Hematopoietic multipotent progenitor cell treated with erythropoietin and hydrocortisone succinate and interleukin-3 and kit ligand, for 6 days (in vitro differentiated cells): ENCODE measurements around the gene GPR65.

Source experiments
- DNase-seq: peaks from one replicate; pipeline ENCODE4 v3.0.0-alpha.2; 2015

Gene GPR65

GRCh38 chr14:88005050-88005481, at the start of gene GPR65:
GPR65 (plus strand) TSS chr14:88005135; CDS start chr14:88010848, 5,713 bp downstream.
- DNase-seq = peak; percentile 76

GRCh38 chr14:87955501-87955900, 49.4 kb upstream of the GPR65 start:
- no peak for DNase-seq

GRCh38 chr14:87960013-87960787, 44.7 kb upstream of the GPR65 start:
- no peak for DNase-seq

GRCh38 chr14:87961246-87961645, 43.7 kb upstream of the GPR65 start:
- DNase-seq = no peak

GRCh38 chr14:87966816-87967215, 38.1 kb upstream of the GPR65 start:
- no peak for DNase-seq

GRCh38 chr14:87967496-87967895, 37.4 kb upstream of the GPR65 start:
- no peak for DNase-seq

GRCh38 chr14:87971010-87971409, 33.9 kb upstream of the GPR65 start:
- DNase-seq = no peak

- no peak for DNase-seq
Observed at GRCh38 chr14:87975636-87976035, 29.3 kb upstream of the GPR65 start.

GRCh38 chr14:87979689-87980088, 25.2 kb upstream of the GPR65 start:
- DNase-seq = no peak

- no peak for DNase-seq
Observed at GRCh38 chr14:87989221-87989955, 15.5 kb upstream of the GPR65 start.

GRCh38 chr14:87989956-87990299, 15.0 kb upstream of the GPR65 start:
- no peak for DNase-seq

- no peak for DNase-seq
Observed at GRCh38 chr14:87990682-87991081, 14.3 kb upstream of the GPR65 start.

- peak; percentile 73 for DNase-seq
Observed at GRCh38 chr14:87992346-87992717, 12.6 kb upstream of the GPR65 start.

- DNase-seq = peak; percentile 97
Observed at GRCh38 chr14:87992718-87993628, 12.0 kb upstream of the GPR65 start, which contains the start of gene GALC. GALC (minus strand) TSS chr14:87993182; CDS start chr14:87993164, 18 bp downstream.

- DNase-seq = peak; percentile 75
Observed at GRCh38 chr14:87994974-87995373, 10.0 kb upstream of the GPR65 start.

- peak; percentile 89 for DNase-seq
Observed at GRCh38 chr14:87995500-87996290, 9.2 kb upstream of the GPR65 start.

- no peak for DNase-seq
Observed at GRCh38 chr14:87996291-87996592, 8.7 kb upstream of the GPR65 start.

- no peak for DNase-seq
Observed at GRCh38 chr14:87998482-87998881, 6.5 kb upstream of the GPR65 start.

- DNase-seq = peak; percentile 62
Observed at GRCh38 chr14:87999277-87999676, 5.7 kb upstream of the GPR65 start.

GRCh38 chr14:88002421-88003075, 2.4 kb upstream of the GPR65 start:
- DNase-seq = peak; percentile 72

- DNase-seq = peak; percentile 68
Observed at GRCh38 chr14:88003425-88003824, 1.5 kb upstream of the GPR65 start.

- no peak for DNase-seq
Observed at GRCh38 chr14:88004506-88005036, 364 bp upstream of the GPR65 start.
